Skeletal muscle satellite cell (primary cell): ENCODE data around the gene CPT1C.

Experiments used
- H3K27me3 ChIP-seq: 2 replicates; pipeline ENCODE4 v1.7.0; 2013; ENCODE audit warnings: low read length; ENCODE audit not compliant: control insufficient read depth, insufficient read depth
- H3K36me3 ChIP-seq: 2 replicates; pipeline ENCODE4 v1.7.0; 2013; ENCODE audit warnings: mild to moderate bottlenecking, control low read depth, low read length; ENCODE audit not compliant: insufficient read depth
- H3K4me1 ChIP-seq: 2 replicates; pipeline ENCODE4 v1.7.0; 2013; ENCODE audit warnings: low read length; ENCODE audit not compliant: control insufficient read depth, insufficient read depth
- H3K4me2 ChIP-seq: 2 replicates; pipeline ENCODE4 v1.7.0; 2013; ENCODE audit warnings: mild to moderate bottlenecking, low read length
- H3K4me3 ChIP-seq: 2 replicates; pipeline ENCODE4 v1.7.0; 2013; ENCODE audit warnings: low read length
- H3K9ac ChIP-seq: 2 replicates; pipeline ENCODE4 v1.7.0; 2013; ENCODE audit warnings: mild to moderate bottlenecking, low read depth, low read length, moderate library complexity
- H3K9me3 ChIP-seq: replicated peaks from 2 replicates; pipeline ENCODE4 v1.7.0; 2013; ENCODE audit warnings: mild to moderate bottlenecking, control low read depth, low read length

Gene CPT1C

DNA sequence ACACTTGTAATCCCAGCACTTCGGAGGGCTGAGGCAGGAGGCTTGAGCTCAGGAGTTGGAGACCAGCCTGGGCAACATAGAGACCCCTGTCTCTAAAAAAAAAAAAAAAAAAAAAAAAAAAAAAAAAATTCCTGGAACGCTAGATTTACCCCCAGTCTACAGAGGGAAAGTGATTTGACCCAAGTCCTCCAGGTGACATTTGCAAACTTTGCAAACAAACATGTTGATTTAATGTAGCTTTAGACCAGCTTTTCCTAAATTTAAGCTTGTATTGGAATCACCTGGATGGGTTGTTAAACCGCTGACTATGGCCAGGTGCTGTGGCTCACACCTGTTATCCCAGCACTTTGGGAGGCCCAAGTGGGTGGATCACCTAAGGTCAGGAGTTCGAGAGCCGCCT lies 8.4 kb downstream of the CPT1C start:
- no peaks in the 10 kb centered on the region for H3K4me1 ChIP-seq
- H3K27me3 ChIP-seq = no peaks in the 10 kb centered on the region
- H3K9ac ChIP-seq = no peak overlapping the region
- H3K4me3 ChIP-seq = no peak overlapping the region
- no peak overlapping the region for H3K4me2 ChIP-seq
- no peaks in the 10 kb centered on the region for H3K36me3 ChIP-seq
- no peaks in the 10 kb centered on the region for H3K9me3 ChIP-seq

DNA sequence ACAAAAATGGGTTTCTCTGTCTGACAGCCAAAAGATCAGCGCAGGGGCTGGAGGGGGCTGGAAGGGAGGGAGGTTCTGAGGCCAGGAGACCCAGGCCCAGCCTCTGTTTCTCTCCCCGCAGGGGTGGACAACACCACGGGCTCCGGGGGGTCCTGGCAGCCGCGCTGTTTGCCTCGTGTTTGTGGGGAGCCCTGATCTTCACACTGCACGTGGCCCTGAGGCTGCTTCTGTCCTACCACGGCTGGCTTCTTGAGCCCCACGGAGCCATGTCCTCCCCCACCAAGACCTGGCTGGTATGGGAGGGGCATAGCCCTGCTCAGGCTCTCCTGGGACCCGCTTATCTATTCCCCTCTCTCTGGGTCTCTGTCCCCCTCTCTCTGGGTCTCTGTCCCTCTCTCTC lies 9.6 kb downstream of the CPT1C start:
- H3K9ac ChIP-seq = no peak overlapping the region
- H3K27me3 ChIP-seq = no peaks in the 10 kb centered on the region
- H3K4me1 ChIP-seq = no peaks in the 10 kb centered on the region
- no peaks in the 10 kb centered on the region for H3K9me3 ChIP-seq
- no peak overlapping the region for H3K4me3 ChIP-seq
- H3K36me3 ChIP-seq = no peaks in the 10 kb centered on the region
- H3K4me2 ChIP-seq = no peak overlapping the region

DNA sequence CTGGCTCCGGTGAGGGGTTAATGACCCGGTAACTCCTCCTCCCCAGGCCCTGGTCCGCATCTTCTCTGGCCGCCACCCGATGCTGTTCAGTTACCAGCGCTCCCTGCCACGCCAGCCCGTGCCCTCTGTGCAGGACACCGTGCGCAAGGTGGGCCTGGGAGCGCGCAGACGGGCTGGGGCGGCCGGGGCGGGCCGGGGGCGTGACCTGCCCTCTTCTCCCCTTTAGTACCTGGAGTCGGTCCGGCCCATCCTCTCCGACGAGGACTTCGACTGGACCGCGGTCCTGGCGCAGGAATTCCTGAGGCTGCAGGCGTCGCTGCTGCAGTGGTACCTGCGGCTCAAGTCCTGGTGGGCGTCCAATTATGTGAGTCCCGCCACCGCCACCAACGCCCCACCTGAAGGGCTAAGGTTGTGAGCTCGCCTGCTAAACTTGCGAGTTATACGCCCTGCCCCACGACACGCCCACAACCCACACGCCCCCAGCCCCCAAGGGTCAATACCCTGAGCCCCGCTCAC lies 10.4 kb downstream of the CPT1C start:
- Histone ChIP-seq H3K9me3 (no peaks in the 10 kb centered on the region), H3K4me1 (no peaks in the 10 kb centered on the region), H3K4me3 (no peak overlapping the region), H3K36me3 (no peaks in the 10 kb centered on the region), H3K9ac (no peak overlapping the region), H3K27me3 (no peaks in the 10 kb centered on the region), H3K4me2 (no peak overlapping the region)

DNA sequence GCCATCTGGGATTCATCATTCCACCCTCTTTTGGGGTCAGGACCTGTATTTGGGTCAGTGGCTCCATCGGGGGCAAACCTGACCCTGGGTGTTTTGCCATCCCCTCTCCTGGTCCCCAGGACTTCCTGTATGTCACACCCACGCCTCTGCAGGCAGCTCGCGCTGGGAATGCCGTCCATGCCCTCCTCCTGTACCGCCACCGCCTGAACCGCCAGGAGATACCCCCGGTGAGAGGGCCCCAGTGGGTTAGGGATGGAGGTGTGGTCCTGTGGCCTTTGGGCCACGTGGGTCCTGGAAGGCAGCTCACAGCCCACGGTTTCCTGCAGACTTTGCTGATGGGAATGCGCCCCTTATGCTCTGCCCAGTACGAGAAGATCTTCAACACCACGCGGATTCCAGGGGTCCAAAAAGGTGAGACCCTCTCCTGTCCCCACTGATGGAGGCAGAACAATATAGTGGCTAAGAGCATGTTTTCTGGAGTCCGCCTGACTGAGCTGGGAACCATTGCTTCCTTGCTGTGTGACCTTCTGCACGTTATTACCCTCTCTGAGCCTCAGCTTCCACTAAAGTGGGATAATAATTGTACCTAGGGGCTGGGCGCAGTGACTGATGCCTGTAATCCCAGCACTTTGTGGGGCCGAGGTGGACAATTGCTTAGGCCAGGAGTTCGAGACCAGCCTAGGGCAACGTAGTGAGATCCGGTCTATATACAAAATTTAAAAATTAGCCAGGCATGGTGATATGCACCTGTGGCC lies 14.1 kb downstream of the CPT1C start:
- no peak overlapping the region for H3K4me2 ChIP-seq
- H3K9ac ChIP-seq = no peak overlapping the region

DNA sequence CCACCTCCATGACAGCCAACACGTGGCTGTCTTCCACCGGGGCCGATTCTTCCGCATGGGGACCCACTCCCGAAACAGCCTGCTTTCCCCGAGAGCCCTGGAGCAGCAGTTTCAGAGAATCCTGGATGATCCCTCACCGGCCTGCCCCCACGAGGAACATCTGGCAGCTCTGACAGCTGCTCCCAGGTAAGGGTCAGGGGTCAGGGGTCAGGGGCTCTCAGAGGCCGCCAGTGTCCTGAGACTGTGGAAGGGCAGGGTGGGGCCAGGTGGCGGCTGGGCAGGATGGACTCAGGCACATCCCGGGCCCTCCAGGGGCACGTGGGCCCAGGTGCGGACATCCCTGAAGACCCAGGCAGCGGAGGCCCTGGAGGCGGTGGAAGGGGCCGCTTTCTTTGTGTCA lies 15.0 kb downstream of the CPT1C start:
- Histone ChIP-seq H3K4me3 (no peak overlapping the region), H3K4me2 (no peak overlapping the region), H3K4me1 (peaks cover 7% of the 10 kb centered on the region), H3K27me3 (no peaks in the 10 kb centered on the region), H3K36me3 (no peaks in the 10 kb centered on the region), H3K9ac (no peak overlapping the region), H3K9me3 (no peaks in the 10 kb centered on the region)

More for the DNA sequence above, 14.1 kb downstream of the CPT1C start:
- no peaks in the 10 kb centered on the region for H3K36me3 ChIP-seq
- no peaks in the 10 kb centered on the region for H3K4me1 ChIP-seq
- H3K27me3 ChIP-seq = no peaks in the 10 kb centered on the region
- H3K9me3 ChIP-seq = no peaks in the 10 kb centered on the region
- H3K4me3 ChIP-seq = no peak overlapping the region

DNA sequence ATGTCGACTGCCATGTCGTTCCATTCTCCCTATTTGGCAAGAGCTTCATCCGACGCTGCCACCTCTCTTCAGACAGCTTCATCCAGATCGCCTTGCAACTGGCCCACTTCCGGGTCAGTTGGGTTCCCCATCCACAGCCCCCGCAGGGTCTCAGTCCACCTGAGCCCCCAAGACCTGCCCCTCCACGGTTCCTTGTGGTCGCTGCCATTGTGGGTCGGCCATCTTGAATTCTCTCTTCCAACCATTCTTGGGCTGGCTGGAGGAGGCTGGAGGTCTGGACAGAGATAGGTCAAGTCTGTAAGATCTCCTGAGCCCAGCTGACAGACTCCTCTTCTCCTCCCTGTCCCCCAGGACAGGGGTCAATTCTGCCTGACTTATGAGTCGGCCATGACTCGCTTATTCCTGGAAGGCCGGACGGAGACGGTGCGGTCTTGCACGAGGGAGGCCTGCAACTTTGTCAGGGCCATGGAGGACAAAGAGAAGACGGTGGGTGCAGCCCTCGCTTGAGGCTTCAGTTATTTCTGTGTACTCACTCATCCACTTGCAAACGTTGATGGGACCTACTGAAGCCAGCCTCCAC lies 19.5 kb downstream of the CPT1C start:
- no peaks in the 10 kb centered on the region for H3K27me3 ChIP-seq
- H3K4me3 ChIP-seq = no peak overlapping the region
- H3K4me2 ChIP-seq = no peak overlapping the region
- peaks cover 19% of the 10 kb centered on the region for H3K4me1 ChIP-seq
- H3K9me3 ChIP-seq = no peaks in the 10 kb centered on the region
- H3K9ac ChIP-seq = no peak overlapping the region
- H3K36me3 ChIP-seq = no peaks in the 10 kb centered on the region

DNA sequence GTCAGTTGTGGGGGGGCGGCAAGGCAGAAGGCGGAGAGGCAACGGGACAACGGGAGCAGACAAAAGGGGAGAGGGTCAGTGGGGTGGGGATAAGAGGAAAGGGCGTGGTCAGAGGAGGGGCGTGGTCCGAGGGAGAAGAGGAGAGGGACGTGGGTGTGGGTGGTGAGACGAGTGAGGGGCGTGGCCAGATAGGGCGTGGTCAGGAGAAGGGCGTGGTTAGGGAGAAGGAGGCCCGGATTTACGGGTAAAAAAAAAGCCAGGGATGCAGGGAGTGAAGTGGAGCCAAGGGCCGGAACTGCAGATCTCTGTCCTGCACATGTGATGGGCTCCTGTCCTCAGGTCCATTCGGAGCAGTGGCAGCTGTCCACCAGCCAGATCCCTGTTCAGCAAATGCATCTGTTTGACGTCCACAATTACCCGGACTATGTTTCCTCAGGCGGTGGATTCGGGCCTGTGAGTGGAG lies 21.5 kb downstream of the CPT1C start:
- Histone ChIP-seq H3K4me3 (peak overlapping the region; percentile 60), H3K4me1 (peaks cover 19% of the 10 kb centered on the region), H3K4me2 (peak overlapping the region; percentile 78), H3K36me3 (no peaks in the 10 kb centered on the region), H3K27me3 (no peaks in the 10 kb centered on the region), H3K9ac (peak overlapping the region; percentile 46), H3K9me3 (no peaks in the 10 kb centered on the region)

DNA sequence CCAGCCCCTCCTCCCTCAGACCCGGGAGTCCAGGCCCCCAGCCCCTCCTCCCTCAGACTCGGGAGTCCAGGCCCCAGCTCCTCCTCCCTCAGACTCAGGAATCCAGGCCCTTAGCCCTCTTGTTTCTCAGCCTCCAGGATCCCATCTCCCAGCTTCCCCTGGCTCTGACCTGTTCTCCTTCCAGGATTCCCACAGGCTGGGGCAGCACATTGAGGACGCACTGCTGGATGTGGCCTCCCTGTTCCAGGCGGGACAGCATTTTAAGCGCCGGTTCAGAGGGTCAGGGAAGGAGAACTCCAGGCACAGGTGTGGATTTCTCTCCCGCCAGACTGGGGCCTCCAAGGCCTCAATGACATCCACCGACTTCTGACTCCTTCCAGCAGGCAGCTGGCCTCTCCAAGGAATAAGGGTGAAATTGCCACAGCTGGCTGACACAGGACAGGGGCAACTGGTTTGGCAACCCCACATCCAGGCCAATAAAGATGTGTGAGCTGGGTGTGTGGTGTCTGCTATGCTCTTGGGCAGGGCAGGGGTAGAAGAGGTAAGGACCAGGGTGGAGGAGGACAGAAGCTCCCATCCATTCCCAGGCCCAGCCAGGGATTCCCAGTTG lies 22.4 kb downstream of the CPT1C start:
- Histone ChIP-seq H3K36me3 (no peaks in the 10 kb centered on the region), H3K27me3 (no peaks in the 10 kb centered on the region), H3K4me1 (peaks cover 19% of the 10 kb centered on the region), H3K4me2 (peak overlapping the region; percentile 38), H3K9me3 (no peaks in the 10 kb centered on the region), H3K4me3 (no peak overlapping the region), H3K9ac (peak overlapping the region; percentile 41)

DNA sequence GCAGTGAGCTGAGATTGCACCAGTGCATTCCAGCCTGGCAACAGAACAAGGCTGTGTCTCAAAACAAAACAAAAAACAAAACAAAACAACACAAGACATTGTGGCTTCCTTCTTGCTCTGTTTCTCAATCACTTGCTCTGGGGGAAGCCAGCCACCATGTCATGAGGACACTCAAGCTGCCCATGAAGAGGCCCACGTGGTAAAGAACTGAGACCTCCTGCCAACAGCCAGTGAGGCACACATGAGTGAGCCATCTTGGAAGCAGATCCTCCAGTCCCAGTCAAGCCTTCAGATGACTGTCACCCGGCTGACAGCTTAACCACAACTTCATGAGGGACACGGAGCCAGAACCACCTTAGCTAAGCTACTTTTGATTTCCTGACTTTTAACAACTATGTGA lies 25.2 kb downstream of the CPT1C start:
- Histone ChIP-seq H3K9ac (no peak overlapping the region), H3K4me1 (peaks cover 12% of the 10 kb centered on the region), H3K36me3 (no peaks in the 10 kb centered on the region), H3K27me3 (no peaks in the 10 kb centered on the region), H3K4me3 (no peak overlapping the region), H3K9me3 (no peaks in the 10 kb centered on the region), H3K4me2 (no peak overlapping the region)

DNA sequence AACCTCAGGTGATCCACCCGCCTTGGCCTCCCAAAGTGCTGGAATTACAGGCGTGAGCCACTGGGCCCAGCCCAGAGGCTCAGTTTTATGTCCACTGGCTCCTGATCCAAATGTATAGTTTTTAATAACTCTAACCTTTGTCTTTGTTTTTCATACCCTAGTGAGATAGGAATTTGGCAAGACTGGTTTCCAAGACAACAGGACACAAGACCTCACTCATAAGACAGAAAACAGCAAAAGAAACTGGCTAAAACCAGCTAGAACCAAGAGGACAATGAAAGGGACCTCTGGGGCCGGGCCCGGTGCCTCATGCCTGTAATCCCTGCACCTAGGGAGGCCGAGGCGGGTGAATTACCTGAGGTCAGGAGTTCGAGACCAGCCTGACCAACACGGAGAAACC lies 27.6 kb downstream of the CPT1C start:
- no peaks in the 10 kb centered on the region for H3K4me1 ChIP-seq
- no peaks in the 10 kb centered on the region for H3K9me3 ChIP-seq
- H3K4me2 ChIP-seq = peak overlapping the region; percentile 85
- H3K4me3 ChIP-seq = peak overlapping the region; percentile 76
- H3K36me3 ChIP-seq = no peaks in the 10 kb centered on the region
- H3K9ac ChIP-seq = no peak overlapping the region
- no peaks in the 10 kb centered on the region for H3K27me3 ChIP-seq

DNA sequence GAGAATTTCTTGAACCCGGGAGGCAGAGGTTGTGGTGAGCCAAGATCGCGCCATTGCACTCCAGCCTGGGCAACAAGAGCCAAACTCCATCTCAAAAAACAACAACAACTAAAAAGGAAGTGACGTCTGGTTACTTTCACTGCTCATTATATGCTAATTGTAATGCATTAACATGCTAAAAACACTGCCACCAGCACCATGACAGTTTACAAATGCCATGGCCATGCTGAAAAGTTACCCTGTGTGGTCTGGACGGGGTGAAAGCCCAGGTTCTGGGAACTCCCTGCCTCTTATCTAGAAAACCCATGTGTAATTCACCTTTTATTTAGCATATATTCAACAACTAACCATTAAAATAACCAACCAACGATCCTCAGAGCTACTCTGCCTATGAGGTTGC lies 28.1 kb downstream of the CPT1C start:
- no peaks in the 10 kb centered on the region for H3K4me1 ChIP-seq
- H3K9me3 ChIP-seq = no peaks in the 10 kb centered on the region
- no peaks in the 10 kb centered on the region for H3K27me3 ChIP-seq
- no peaks in the 10 kb centered on the region for H3K36me3 ChIP-seq
- H3K4me2 ChIP-seq = no peak overlapping the region
- no peak overlapping the region for H3K4me3 ChIP-seq
- no peak overlapping the region for H3K9ac ChIP-seq
